Smooth muscle cell (in vitro differentiated cells): ENCODE data around the gene UAP1L1. TPM values are rescaled to one million over a fixed set of nuclear protein-coding genes. Genes with fewer than 3 reads are reported as not detected.
"Not testable (repeated sequence)": the region's sequence is repeated elsewhere in the genome, so short reads cannot be mapped to it uniquely, and the experiment has no call there.

Experiments
- DNase-seq: peaks from one replicate; lab custom pipeline; 2025; ENCODE audit not compliant: unreplicated experiment; lab: John Stamatoyannopoulos, UW
- H2AFZ ChIP-seq: fragments of 200-600 bp; sonication (generic); 2 replicates; pipeline ENCODE4 v1.6.0; 2016; ENCODE audit warnings: antibody characterized with exemption, low read depth, mild to moderate bottlenecking
- H3F3A ChIP-seq: fragments of 200-600 bp; sonication (generic); 2 replicates; pipeline ENCODE4 v1.6.0; 2017; ENCODE audit warnings: antibody characterized with exemption, low read depth
- H3K27ac ChIP-seq: fragments of 200-600 bp; sonication (generic); 2 replicates; pipeline ENCODE4 v1.5.1; 2016; ENCODE audit warnings: low read depth, mild to moderate bottlenecking
- H3K27me3 ChIP-seq: fragments of 200-600 bp; sonication (generic); 2 replicates; pipeline ENCODE4 v1.6.1; 2016; ENCODE audit warnings: low read depth, mild to moderate bottlenecking
- H3K36me3 ChIP-seq: fragments of 200-600 bp; sonication (generic); 2 replicates; pipeline ENCODE4 v1.5.1; 2016; ENCODE audit warnings: low read depth
- H3K4me1 ChIP-seq: fragments of 200-600 bp; sonication (generic); 2 replicates; pipeline ENCODE4 v1.5.1; 2016; ENCODE audit warnings: low read depth
- H3K4me2 ChIP-seq: fragments of 200-600 bp; sonication (generic); 2 replicates; pipeline ENCODE4 v1.6.0; 2016; ENCODE audit warnings: mild to moderate bottlenecking
- H3K4me3 ChIP-seq: fragments of 200-600 bp; sonication (generic); 2 replicates; pipeline ENCODE4 v1.5.1; 2016; ENCODE audit warnings: mild to moderate bottlenecking
- H3K79me2 ChIP-seq: fragments of 200-600 bp; sonication (generic); 2 replicates; pipeline ENCODE4 v1.6.0; 2016; ENCODE audit warnings: low read depth, mild to moderate bottlenecking
- H3K9ac ChIP-seq: fragments of 200-600 bp; sonication (generic); 2 replicates; pipeline ENCODE4 v1.6.0; 2016; ENCODE audit warnings: low read depth
- H3K9me3 ChIP-seq: fragments of 200-600 bp; sonication (generic); replicated peaks from 2 replicates; pipeline ENCODE4 v1.5.1; 2016; ENCODE audit warnings: low read depth
- H4K20me1 ChIP-seq: fragments of 200-600 bp; sonication (generic); 2 replicates; pipeline ENCODE4 v1.6.0; 2016; ENCODE audit warnings: low read depth
- CTCF ChIP-seq: fragments of 200-600 bp; sonication (generic); IDR thresholded peaks from 2 replicates; pipeline ENCODE4 v1.5.1; 2017; ENCODE audit warnings: borderline replicate concordance, mild to moderate bottlenecking, antibody characterized with exemption; ENCODE audit not compliant: insufficient read depth, poor library complexity, severe bottlenecking
- WGBS: methylation state at CpG from one replicate; pipeline ENCODE4 v1.1.7; 2016; ENCODE audit warnings: low lambda C conversion rate; 5-methylcytosine and 5-hydroxymethylcytosine counted together
- polyA plus RNA-seq: library from polyadenylated mRNA; unstranded; fragments of >200 nt; fragmentation: Nextera tagmentation; extraction: Ambion mirVana; gene quantifications from 2 replicates; pipeline ENCODE4 v1.2.1, GENCODE V29; 2016
- total RNA-seq: library from RNA; depleted of rRNA; stranded (reverse); fragments of >200 nt; gene quantifications from 2 replicates; pipeline ENCODE4 v1.2.3, GENCODE V29; 2014

The UAP1L1 gene
- total and polyA plus RNA-seq, 2 experiments from 2014 or later = 5.8 to 23.8 TPM

DNA sequence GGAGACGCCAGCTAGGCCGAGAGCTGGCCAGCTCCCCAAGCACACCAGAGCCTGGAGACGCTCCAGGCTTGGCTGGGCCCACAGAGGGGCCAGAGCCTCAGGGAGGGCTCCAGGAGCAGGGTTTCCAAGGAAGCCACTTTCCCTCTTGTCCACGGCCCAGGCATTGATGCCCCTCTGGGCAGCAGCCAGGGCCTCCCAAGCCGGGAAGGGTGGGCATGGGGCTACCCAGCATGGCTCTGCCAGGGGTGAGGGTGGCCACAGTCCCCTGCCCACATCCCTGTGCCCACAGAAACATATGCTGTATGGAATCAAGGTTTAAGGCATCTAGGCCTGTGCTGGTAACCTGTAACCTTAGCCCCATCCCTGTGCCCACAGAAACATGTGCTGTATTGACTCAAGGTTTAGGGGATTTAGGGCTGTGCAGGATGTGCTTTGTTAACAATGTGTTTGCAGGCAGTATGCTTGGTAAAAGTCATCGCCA is 38.8 kb downstream of the UAP1L1 start:
- DNase-seq = no peak
- TF ChIP-seq CTCF = no peak
- H3K79me2 ChIP-seq = no peaks in the 10 kb centered on the region
- no peak overlapping the region for H2AFZ ChIP-seq
- H3K9ac ChIP-seq = no peak overlapping the region
- 71% methylated on average over 6 of the region's 6 CpGs for whole genome bisulfite sequencing
- H3K4me3 ChIP-seq = no peak overlapping the region
- H4K20me1 ChIP-seq = no peaks in the 10 kb centered on the region
- H3K27ac ChIP-seq = no peak overlapping the region
- H3K27me3 ChIP-seq = no peaks in the 10 kb centered on the region
- H3F3A ChIP-seq = no peaks in the 10 kb centered on the region
- H3K9me3 ChIP-seq = no peaks in the 10 kb centered on the region
- H3K36me3 ChIP-seq = no peaks in the 10 kb centered on the region
- no peak overlapping the region for H3K4me2 ChIP-seq
- peaks cover 3% of the 10 kb centered on the region for H3K4me1 ChIP-seq

- H3F3A ChIP-seq = no peaks in the 10 kb centered on the region
- no peaks in the 10 kb centered on the region for H3K79me2 ChIP-seq
- no peak overlapping the region for H3K9ac ChIP-seq
- no peaks in the 10 kb centered on the region for H4K20me1 ChIP-seq
- peaks cover 3% of the 10 kb centered on the region for H3K4me1 ChIP-seq
- no peak overlapping the region for H3K4me3 ChIP-seq
- H3K36me3 ChIP-seq = no peaks in the 10 kb centered on the region
- no peaks in the 10 kb centered on the region for H3K9me3 ChIP-seq
- no peak overlapping the region for H2AFZ ChIP-seq
- DNase-seq = no peak
- H3K27me3 ChIP-seq = no peaks in the 10 kb centered on the region
- H3K4me2 ChIP-seq = peak overlapping the region; percentile 51
- no peak for TF ChIP-seq CTCF
- H3K27ac ChIP-seq = no peak overlapping the region
- WGBS = 53% methylated on average over 17 of the region's 17 CpGs
Measured at GRCh38 chr9:137116728-137117127, 39.4 kb downstream of the UAP1L1 start.

DNA sequence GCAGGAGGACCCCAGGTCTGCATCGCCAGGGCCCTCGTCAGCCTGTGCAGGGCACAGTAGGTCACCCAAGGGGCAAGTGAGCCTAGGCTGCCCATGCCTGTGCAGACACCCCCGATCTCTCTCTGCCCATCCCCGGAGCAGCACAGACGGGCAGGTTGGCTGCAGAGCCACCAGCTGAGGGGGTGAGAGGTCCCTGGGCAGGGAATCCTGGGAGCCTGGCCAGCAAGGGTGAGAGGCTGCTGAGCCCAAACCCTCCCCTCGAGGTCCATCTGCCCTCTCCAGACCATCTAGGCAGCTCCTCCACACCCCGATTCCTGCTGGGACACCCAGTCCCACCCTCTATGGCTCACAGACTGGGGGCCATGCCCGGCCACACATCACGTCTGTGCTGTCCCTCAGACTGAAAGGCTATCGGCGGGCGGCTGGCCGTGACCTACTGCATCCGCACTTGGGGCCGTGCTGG is 40.0 kb downstream of the UAP1L1 start:
- no peaks in the 10 kb centered on the region for H3K79me2 ChIP-seq
- 90% methylated on average over 15 of the region's 15 CpGs for WGBS
- H3F3A ChIP-seq = no peaks in the 10 kb centered on the region
- H3K9me3 ChIP-seq = no peaks in the 10 kb centered on the region
- no peak overlapping the region for H3K9ac ChIP-seq
- H3K4me1 ChIP-seq = peaks cover 3% of the 10 kb centered on the region
- H3K4me3 ChIP-seq = no peak overlapping the region
- H3K27ac ChIP-seq = no peak overlapping the region
- DNase-seq = no peak
- no peak for TF ChIP-seq CTCF
- H2AFZ ChIP-seq = no peak overlapping the region
- H3K4me2 ChIP-seq = no peak overlapping the region
- H3K27me3 ChIP-seq = no peaks in the 10 kb centered on the region
- no peaks in the 10 kb centered on the region for H3K36me3 ChIP-seq
- no peaks in the 10 kb centered on the region for H4K20me1 ChIP-seq

GRCh38 chr9:137118092-137118603 is 40.8 kb downstream of the UAP1L1 start:
- H3K4me2 ChIP-seq, DNase-seq, H3F3A ChIP-seq, H3K27ac ChIP-seq, H2AFZ ChIP-seq, H3K27me3 ChIP-seq, H3K79me2 ChIP-seq, H3K4me3 ChIP-seq, H4K20me1 ChIP-seq, H3K36me3 ChIP-seq, H3K4me1 ChIP-seq, H3K9ac ChIP-seq, H3K9me3 ChIP-seq: not testable (repeated sequence)
- 87% methylated on average over 12 of the region's 12 CpGs for WGBS

DNA sequence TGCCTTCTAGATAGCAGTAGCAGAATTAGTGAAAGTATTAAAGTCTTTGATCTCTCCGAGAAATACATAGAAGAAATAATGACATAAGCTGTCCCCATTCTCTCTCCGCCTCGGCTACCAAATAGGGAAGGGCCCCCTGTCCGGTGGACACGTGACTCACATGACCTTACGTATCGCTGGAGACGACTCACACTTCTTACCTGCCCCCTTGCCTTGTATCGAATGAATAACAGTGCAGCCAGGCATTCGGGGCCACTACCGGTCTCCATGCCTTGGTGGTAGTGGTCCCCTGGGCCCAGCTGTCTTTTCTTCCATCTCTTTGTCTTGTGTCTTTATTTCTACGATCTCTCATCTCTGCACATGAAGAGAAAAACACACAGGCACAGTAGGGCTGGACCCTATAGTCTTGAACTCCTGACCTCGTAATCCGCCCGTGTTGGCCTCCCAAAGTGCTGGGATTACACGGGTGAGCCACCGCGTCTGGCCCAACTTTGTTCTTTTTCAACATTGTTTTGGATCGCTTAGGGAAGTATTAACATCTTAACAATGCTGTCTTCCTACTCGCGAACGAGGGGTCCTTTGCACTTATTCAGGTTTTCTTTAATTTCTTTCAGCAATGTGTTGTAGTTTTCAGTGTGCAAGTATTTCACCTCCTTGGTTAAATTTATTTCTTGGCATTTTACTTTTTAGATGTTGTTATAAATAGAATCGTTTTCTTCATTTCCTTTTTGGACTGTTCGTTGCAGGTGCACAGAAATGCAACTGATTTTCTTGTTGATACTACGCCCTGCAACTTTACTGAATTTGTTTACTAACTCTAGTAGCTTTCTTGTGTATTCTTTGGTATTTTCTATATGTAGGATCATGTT is 44.8 kb downstream of the UAP1L1 start:
- not testable (repeated sequence) for H3K4me1 ChIP-seq, H3K4me2 ChIP-seq, H3K79me2 ChIP-seq, H2AFZ ChIP-seq, H3K27me3 ChIP-seq, H3K36me3 ChIP-seq, H3K9ac ChIP-seq, DNase-seq, H3F3A ChIP-seq, H3K4me3 ChIP-seq, H3K9me3 ChIP-seq, H3K27ac ChIP-seq
- peaks cover 22% of the 10 kb centered on the region for H4K20me1 ChIP-seq
- 81% methylated on average over 25 of the region's 25 CpGs for WGBS

DNA sequence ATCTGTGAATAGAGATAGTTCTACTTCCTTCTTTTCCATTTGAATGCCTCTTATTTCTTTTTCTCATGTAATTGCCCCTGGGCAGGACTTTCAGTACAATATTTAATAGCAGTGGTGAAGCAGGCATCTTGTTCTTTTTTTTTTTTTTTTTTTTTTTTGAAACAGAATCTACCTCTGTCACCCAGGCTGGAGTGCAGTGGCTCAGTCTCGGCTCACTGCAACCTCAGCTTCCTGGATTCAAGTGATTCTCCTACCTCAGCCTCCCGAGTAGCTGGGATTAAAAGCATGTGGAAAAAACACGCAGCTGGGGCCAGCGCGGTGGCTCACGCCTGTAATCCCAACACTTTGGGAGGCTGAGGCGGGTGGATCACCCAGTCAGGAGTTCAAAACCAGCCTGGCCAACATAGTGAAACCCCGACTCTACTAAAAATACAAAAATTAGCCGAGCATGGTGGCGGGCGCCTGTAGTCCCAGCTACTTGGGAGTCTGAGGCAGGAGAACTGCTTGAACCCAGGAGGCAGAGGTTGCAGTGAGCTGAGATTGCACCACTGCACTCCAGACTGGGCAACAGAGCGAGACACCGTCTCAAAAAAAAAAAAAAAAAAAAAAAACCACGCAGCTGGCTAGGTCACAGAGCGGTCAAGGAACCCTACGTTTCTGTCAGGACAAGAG is 45.6 kb downstream of the UAP1L1 start:
- not testable (repeated sequence) for H3K9ac ChIP-seq, H3F3A ChIP-seq, H3K36me3 ChIP-seq, H3K27me3 ChIP-seq, H3K9me3 ChIP-seq, H3K4me2 ChIP-seq, DNase-seq, H3K4me1 ChIP-seq, H3K4me3 ChIP-seq, H3K27ac ChIP-seq, H2AFZ ChIP-seq
- Histone ChIP-seq H3K79me2 (peaks cover 16% of the 10 kb centered on the region), H4K20me1 (peaks cover 24% of the 10 kb centered on the region)
- WGBS = 95% methylated on average over 16 of the region's 16 CpGs
